HG03095 (cell line): ENCODE measurements around the gene CCNE1.

Source experiments
- ATAC-seq: cut with Tn5 transposase; IDR thresholded peaks from one replicate; pipeline ENCODE4 v1.9.1; 2021; ENCODE audit warnings: moderate library complexity; ENCODE audit not compliant: unreplicated experiment

The CCNE1 gene

GRCh38 chr19:29811125-29812079, at the start of gene CCNE1:
Gene CCNE1, plus strand, starts transcription at chr19:29811991. Its CDS starts 565 bp downstream, at chr19:29812556.
- ATAC-seq = peak; percentile 75

- no peak for ATAC-seq
These were observed 48.6 kb upstream of the CCNE1 start for GRCh38 chr19:29763196-29763595.

- no peak for ATAC-seq
These were observed 47.4 kb upstream of the CCNE1 start for GRCh38 chr19:29764361-29764760.

- no peak for ATAC-seq
These were observed 45.7 kb upstream of the CCNE1 start for GRCh38 chr19:29766100-29766499.

GRCh38 chr19:29767039-29767735, 44.6 kb upstream of the CCNE1 start:
- no peak for ATAC-seq

- no peak for ATAC-seq
These were observed 43.6 kb upstream of the CCNE1 start for GRCh38 chr19:29768166-29768565.

- ATAC-seq = no peak
These were observed 41.8 kb upstream of the CCNE1 start for GRCh38 chr19:29769997-29770396.

- no peak for ATAC-seq
These were observed 41.1 kb upstream of the CCNE1 start for GRCh38 chr19:29770648-29771047.

GRCh38 chr19:29771708-29772414, 39.9 kb upstream of the CCNE1 start:
- no peak for ATAC-seq

- ATAC-seq = no peak
These were observed 39.1 kb upstream of the CCNE1 start for GRCh38 chr19:29772696-29773095.

- no peak for ATAC-seq
These were observed 38.6 kb upstream of the CCNE1 start for GRCh38 chr19:29773141-29773540.

- no peak for ATAC-seq
These were observed 37.7 kb upstream of the CCNE1 start for GRCh38 chr19:29774126-29774525.

- ATAC-seq = no peak
These were observed 33.9 kb upstream of the CCNE1 start for GRCh38 chr19:29777781-29778309.

- ATAC-seq = no peak
These were observed 31.9 kb upstream of the CCNE1 start for GRCh38 chr19:29779921-29780320.

- no peak for ATAC-seq
These were observed 30.2 kb upstream of the CCNE1 start for GRCh38 chr19:29781386-29782259.

- no peak for ATAC-seq
These were observed 29.6 kb upstream of the CCNE1 start for GRCh38 chr19:29782260-29782580.

- no peak for ATAC-seq
These were observed 28.1 kb upstream of the CCNE1 start for GRCh38 chr19:29783627-29784190.

- no peak for ATAC-seq
These were observed 27.1 kb upstream of the CCNE1 start for GRCh38 chr19:29784598-29785223.

GRCh38 chr19:29785360-29785759, 26.4 kb upstream of the CCNE1 start:
- no peak for ATAC-seq
